Measurements from ENCODE around the gene FTO. TPM values are rescaled to one million over a fixed set of nuclear protein-coding genes. Genes with fewer than 3 reads are reported as not detected.

FTO gene
- 69.1 TPM for total RNA-seq
- 10 to 100 TPM; 45.0 to 71.1 (median 54.4) TPM for polyA plus RNA-seq (ENCODE audit: insufficient read depth in 1 of 8, insufficient read length in 8 of 8, low replicate concordance in 1 of 8)
- long read RNA-seq, donor 1, full-length matches to known transcripts = 2 of 2 reads
- long read RNA-seq, donor 1, partial matches to known transcripts = 0 of 2 reads
- long read RNA-seq, donor 1, other reads (novel, unspliced or antisense) = 0 of 2 reads
- long read RNA-seq, donor 2, full-length matches to known transcripts = 2 of 2 reads
- long read RNA-seq, donor 2, partial matches to known transcripts = 0 of 2 reads
- long read RNA-seq, donor 2, other reads (novel, unspliced or antisense) = 0 of 2 reads
- long read RNA-seq, donor 3, full-length matches to known transcripts = 9 of 9 reads
- long read RNA-seq, donor 3, partial matches to known transcripts = 0 of 9 reads
- long read RNA-seq, donor 3, other reads (novel, unspliced or antisense) = 0 of 9 reads
- long read RNA-seq, donor 4, full-length matches to known transcripts = 4 of 4 reads
- long read RNA-seq, donor 4, partial matches to known transcripts = 0 of 4 reads
- long read RNA-seq, donor 4, other reads (novel, unspliced or antisense) = 0 of 4 reads
- long read RNA-seq, donor 5, full-length matches to known transcripts = 21 of 21 reads
- long read RNA-seq, donor 5, partial matches to known transcripts = 0 of 21 reads
- long read RNA-seq, donor 5, other reads (novel, unspliced or antisense) = 0 of 21 reads
- long read RNA-seq, donor 6, full-length matches to known transcripts = 12 of 12 reads
- long read RNA-seq, donor 6, partial matches to known transcripts = 0 of 12 reads
- long read RNA-seq, donor 6, other reads (novel, unspliced or antisense) = 0 of 12 reads
- long read RNA-seq, donor 7, full-length matches to known transcripts = 3 of 3 reads
- long read RNA-seq, donor 7, partial matches to known transcripts = 0 of 3 reads
- long read RNA-seq, donor 7, other reads (novel, unspliced or antisense) = 0 of 3 reads
- long read RNA-seq, donor 8, full-length matches to known transcripts = 11 of 11 reads
- long read RNA-seq, donor 8, partial matches to known transcripts = 0 of 11 reads
- long read RNA-seq, donor 8, other reads (novel, unspliced or antisense) = 0 of 11 reads
- long read RNA-seq, donor 9, full-length matches to known transcripts = 5 of 5 reads
- long read RNA-seq, donor 9, partial matches to known transcripts = 0 of 5 reads
- long read RNA-seq, donor 9, other reads (novel, unspliced or antisense) = 0 of 5 reads
- long read RNA-seq, donor 10, full-length matches to known transcripts = 7 of 7 reads
- long read RNA-seq, donor 10, partial matches to known transcripts = 0 of 7 reads
- long read RNA-seq, donor 10, other reads (novel, unspliced or antisense) = 0 of 7 reads
- long read RNA-seq, donor 11, full-length matches to known transcripts = 8 of 8 reads
- long read RNA-seq, donor 11, partial matches to known transcripts = 0 of 8 reads
- long read RNA-seq, donor 11, other reads (novel, unspliced or antisense) = 0 of 8 reads

DNA sequence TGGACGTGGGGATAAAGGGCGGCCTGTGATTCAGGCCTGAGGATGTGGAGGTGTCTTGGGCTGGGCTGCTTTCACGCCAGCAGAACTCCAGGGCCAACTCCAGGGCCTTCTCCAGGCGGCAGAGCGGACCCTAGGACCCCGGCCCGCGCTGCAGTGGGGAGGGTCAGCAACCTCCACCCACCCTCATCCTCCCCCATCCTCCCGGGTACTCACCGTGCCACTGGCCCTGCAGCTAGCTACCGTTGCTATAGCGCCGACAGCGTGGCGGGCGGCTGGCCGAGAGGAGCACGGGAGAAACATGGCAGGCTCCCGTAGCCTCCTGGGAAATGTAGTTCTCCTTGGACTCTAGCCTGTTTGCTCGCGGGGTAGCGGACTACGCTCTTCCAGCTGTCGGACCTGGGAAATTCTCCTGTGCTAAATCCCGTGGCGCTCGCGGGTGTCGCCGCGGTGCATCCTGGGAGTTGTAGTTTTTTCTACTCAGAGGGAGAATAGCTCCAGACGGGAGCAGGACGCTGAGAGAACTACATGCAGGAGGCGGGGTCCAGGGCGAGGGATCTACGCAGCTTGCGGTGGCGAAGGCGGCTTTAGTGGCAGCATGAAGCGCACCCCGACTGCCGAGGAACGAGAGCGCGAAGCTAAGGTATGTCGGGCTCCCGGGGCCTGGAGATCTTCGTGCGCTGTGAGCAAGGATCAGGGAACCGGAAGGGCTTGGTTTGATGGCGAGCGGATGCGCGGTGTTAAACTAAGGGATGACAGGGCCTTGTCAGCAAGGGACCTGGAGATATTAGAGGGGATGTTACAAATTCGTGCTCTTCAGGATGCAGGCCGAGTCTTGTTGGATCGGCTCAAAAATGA, at the start of gene FTO, which contains the start of gene RPGRIP1L:
Gene FTO (plus strand): TSS at position 567 of the 855 bp plus-strand sequence.
Gene RPGRIP1L (minus strand): TSS at position 270 of the 855 bp plus-strand sequence. CDS start 3,136 bp downstream, outside the sequence.
- Histone ChIP-seq H3K27me3 (ENCODE audit: control insufficient read depth, insufficient read depth, low read length) (no peaks in the 10 kb centered on the region), H3K4me1 (ENCODE audit: control insufficient read depth, insufficient read depth, low read length) (peaks cover 7% of the 10 kb centered on the region), H3K4me3 (ENCODE audit: low read length) (peak within 1 kb of the TSS; percentile 78), H3K9me3 (replicated peaks; ENCODE audit: control insufficient read depth, low read depth, low read length) (no peaks in the 10 kb centered on the region), H3K36me3 (ENCODE audit: control insufficient read depth, insufficient read depth, low read length) (peaks cover 9% of the 10 kb centered on the region), H3K27ac (ENCODE audit: low read length) (peak within 1 kb of the TSS; percentile 83)
- peak; percentile 100 for DNase-seq
- under 1% methylated on average over 54 of the region's 57 CpGs for WGBS (ENCODE audit: insufficient coverage)

DNA sequence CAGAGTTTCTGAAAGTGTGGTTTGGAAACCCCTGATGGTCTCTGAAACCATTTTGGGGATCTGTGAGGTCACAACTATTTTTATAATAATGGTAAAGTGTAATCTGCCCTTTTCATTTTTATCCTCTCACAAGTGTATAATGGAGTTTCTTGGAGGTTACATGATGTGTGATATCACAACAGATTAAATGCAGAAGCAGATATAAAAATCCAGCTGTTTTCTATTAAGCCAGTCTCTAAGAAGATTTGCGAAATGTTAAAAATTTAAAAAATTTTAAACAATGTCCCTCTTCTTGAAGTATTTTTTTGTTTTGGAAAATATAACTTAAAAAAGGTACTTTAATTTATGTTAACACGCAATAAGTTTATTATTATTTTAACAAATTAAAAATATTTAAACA, 49.0 kb upstream of the FTO start:
- Histone ChIP-seq H3K9me3 (replicated peaks; ENCODE audit: control insufficient read depth, low read depth, low read length) (no peaks in the 10 kb centered on the region), H3K4me3 (ENCODE audit: low read length) (no peak overlapping the region), H3K27ac (ENCODE audit: low read length) (no peak overlapping the region), H3K36me3 (ENCODE audit: control insufficient read depth, insufficient read depth, low read length) (peaks cover 12% of the 10 kb centered on the region), H3K27me3 (ENCODE audit: control insufficient read depth, insufficient read depth, low read length) (no peaks in the 10 kb centered on the region), H3K4me1 (ENCODE audit: control insufficient read depth, insufficient read depth, low read length) (no peaks in the 10 kb centered on the region)
- DNase-seq = no peak
- WGBS (ENCODE audit: insufficient coverage) = no CpG with 5 or more reads among the region's 2 CpGs

DNA sequence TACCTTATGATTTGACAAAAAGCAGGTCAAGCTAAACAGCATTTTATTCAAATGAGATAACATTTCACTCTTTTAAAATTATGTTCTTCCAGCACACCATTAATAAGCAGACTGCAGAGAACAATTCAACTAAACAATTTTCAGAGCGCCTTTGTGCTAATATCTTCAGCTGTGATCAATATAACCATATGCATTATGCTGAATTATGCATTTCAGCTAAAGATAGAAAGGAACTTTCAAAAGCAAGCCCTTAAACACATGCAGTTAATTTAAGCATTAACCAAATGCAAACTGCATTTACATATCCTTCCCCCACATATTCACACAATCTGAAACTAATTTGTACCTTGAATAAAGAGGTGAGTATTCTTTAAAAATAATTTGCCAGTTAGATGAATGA, 41.9 kb upstream of the FTO start:
- H3K9me3 ChIP-seq (replicated peaks; ENCODE audit: control insufficient read depth, low read depth, low read length) = no peaks in the 10 kb centered on the region
- no CpG with 5 or more reads among the region's 1 CpG for WGBS (ENCODE audit: insufficient coverage)
- H3K4me3 ChIP-seq (ENCODE audit: low read length) = no peak overlapping the region
- no peaks in the 10 kb centered on the region for H3K27me3 ChIP-seq (ENCODE audit: control insufficient read depth, insufficient read depth, low read length)
- H3K27ac ChIP-seq (ENCODE audit: low read length) = no peak overlapping the region
- H3K36me3 ChIP-seq (ENCODE audit: control insufficient read depth, insufficient read depth, low read length) = no peaks in the 10 kb centered on the region
- H3K4me1 ChIP-seq (ENCODE audit: control insufficient read depth, insufficient read depth, low read length) = no peaks in the 10 kb centered on the region
- DNase-seq = no peak

DNA sequence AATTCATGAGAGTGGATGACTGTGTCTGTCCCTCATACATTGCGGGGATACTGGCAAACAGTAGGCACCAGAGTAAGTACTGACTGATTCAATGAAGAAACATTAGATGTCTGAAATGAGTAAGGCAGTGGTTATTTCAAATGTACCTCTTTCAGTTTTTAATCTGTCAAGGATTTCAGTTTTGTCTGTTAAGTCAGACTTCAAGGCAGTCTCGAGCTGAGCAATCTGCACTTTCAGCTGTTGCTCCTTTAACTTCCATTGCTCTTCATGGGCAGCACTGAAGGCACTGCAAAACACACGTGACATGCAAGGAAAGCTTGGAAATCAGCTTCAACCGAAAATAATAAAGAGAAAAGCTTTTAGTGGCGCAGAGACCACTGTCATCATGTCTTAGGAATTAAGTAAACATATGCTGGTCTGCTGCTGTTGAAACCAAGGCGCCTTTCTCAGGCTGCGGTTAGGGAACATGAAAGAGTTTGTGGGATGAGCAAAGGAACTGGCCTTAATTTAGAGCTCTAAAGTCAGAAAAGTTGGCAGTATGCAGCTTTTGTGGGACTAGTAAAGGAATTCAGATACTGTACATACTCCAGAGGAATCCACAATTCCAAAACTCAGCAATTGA, 39.1 kb upstream of the FTO start:
- Histone ChIP-seq H3K36me3 (ENCODE audit: control insufficient read depth, insufficient read depth, low read length) (no peaks in the 10 kb centered on the region), H3K4me1 (ENCODE audit: control insufficient read depth, insufficient read depth, low read length) (no peaks in the 10 kb centered on the region), H3K27me3 (ENCODE audit: control insufficient read depth, insufficient read depth, low read length) (no peaks in the 10 kb centered on the region), H3K27ac (ENCODE audit: low read length) (peak overlapping the region; percentile 43), H3K4me3 (ENCODE audit: low read length) (no peak overlapping the region), H3K9me3 (replicated peaks; ENCODE audit: control insufficient read depth, low read depth, low read length) (no peaks in the 10 kb centered on the region)
- DNase-seq = peak; percentile 71
- 32% methylated on average over 5 of the region's 7 CpGs for WGBS (ENCODE audit: insufficient coverage)

DNA sequence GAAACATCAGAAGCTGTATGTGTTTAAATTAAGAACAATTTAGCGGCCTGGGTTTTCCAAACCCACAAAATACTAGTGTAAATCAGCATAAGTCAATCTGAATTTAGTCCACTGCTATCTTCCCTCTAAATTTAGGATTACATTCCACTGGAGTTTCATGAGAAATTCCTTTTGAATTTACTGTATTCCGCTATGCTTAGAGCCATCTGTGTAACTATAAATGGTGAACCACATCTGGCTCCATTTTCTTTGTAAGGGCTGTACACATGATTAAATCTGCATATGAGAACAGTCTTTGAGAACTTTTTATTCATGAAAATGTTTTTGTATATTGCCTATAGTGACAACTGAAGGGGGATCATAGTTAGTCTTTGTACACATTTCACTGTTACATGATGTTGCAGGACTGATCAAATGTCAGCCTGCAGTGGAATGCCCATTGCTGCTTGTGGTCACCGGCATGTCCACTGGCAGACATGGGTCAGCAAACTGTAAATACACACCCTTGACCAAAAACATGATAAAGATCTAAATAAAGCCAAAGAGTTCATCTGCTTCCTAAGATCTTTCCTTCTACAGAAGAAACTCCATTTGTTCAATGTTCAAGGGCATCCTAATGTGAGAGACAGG, 37.1 kb upstream of the FTO start:
- Histone ChIP-seq H3K27me3 (ENCODE audit: control insufficient read depth, insufficient read depth, low read length) (no peaks in the 10 kb centered on the region), H3K4me3 (ENCODE audit: low read length) (no peak overlapping the region), H3K27ac (ENCODE audit: low read length) (no peak overlapping the region), H3K9me3 (replicated peaks; ENCODE audit: control insufficient read depth, low read depth, low read length) (no peaks in the 10 kb centered on the region), H3K4me1 (ENCODE audit: control insufficient read depth, insufficient read depth, low read length) (no peaks in the 10 kb centered on the region), H3K36me3 (ENCODE audit: control insufficient read depth, insufficient read depth, low read length) (no peaks in the 10 kb centered on the region)
- no peak for DNase-seq
- no CpG with 5 or more reads among the region's 3 CpGs for WGBS (ENCODE audit: insufficient coverage)

DNA sequence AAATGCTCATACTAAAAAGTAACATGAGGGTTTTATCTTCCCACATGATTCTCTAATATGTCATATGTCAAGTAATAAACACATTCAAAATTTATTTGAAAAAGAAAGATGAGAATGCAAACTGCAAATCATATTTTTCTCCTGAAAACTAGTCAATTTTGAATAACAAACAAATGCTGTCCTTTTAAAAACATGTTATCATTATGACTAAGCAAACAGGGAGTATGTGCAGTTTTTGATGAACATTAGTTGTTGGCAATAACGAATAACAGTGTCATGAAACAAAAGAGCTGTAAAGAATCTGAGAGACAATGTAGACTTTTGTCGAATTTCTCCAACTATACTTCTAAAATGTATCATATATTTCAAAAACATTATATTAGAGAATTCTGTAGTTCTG, 35.1 kb upstream of the FTO start:
- Histone ChIP-seq H3K4me3 (ENCODE audit: low read length) (no peak overlapping the region), H3K27ac (ENCODE audit: low read length) (no peak overlapping the region), H3K27me3 (ENCODE audit: control insufficient read depth, insufficient read depth, low read length) (no peaks in the 10 kb centered on the region), H3K4me1 (ENCODE audit: control insufficient read depth, insufficient read depth, low read length) (no peaks in the 10 kb centered on the region), H3K9me3 (replicated peaks; ENCODE audit: control insufficient read depth, low read depth, low read length) (no peaks in the 10 kb centered on the region), H3K36me3 (ENCODE audit: control insufficient read depth, insufficient read depth, low read length) (no peaks in the 10 kb centered on the region)
- WGBS (ENCODE audit: insufficient coverage) = no CpG with 5 or more reads among the region's 2 CpGs
- DNase-seq = no peak

DNA sequence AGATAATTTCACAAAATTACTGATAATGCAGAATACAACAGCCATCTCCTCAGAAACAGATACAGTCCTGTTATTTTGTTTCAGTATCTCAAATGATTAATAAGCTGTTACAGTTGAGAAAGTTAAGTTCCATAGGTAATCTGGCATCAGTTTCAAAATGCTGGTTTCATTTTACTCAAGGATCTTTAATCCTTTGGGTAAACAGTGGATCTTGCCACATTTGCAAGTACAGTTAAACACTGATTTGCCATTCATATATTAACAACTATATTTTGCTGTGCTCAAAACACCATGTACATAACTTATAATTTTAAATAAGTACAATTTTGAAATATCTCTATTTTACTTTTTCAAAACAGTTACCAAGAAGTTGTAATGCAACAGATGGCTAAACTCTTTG, 31.5 kb upstream of the FTO start:
- H3K27me3 ChIP-seq (ENCODE audit: control insufficient read depth, insufficient read depth, low read length) = no peaks in the 10 kb centered on the region
- no peak for DNase-seq
- no peaks in the 10 kb centered on the region for H3K36me3 ChIP-seq (ENCODE audit: control insufficient read depth, insufficient read depth, low read length)
- H3K27ac ChIP-seq (ENCODE audit: low read length) = no peak overlapping the region
- H3K4me1 ChIP-seq (ENCODE audit: control insufficient read depth, insufficient read depth, low read length) = no peaks in the 10 kb centered on the region
- H3K4me3 ChIP-seq (ENCODE audit: low read length) = no peak overlapping the region
- no peaks in the 10 kb centered on the region for H3K9me3 ChIP-seq (replicated peaks; ENCODE audit: control insufficient read depth, low read depth, low read length)

DNA sequence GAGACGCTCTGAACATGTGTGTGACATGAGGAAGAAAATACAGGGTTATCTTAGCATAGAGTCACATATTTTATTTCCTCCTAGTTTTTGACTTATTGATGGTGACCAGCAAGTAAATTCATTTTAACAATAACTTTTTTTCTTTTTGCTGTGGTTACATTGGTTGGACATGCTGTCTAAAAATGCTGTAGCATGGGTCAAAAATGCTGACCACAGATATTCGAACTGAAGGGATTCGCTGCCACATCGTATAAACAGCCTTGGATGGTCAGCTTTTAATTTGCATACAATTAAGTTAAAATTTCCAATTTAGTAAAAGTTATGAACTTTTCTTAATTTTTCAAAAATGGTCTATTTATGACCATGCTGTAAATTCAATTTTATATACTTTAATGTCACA, 30.8 kb upstream of the FTO start:
- no peaks in the 10 kb centered on the region for H3K27me3 ChIP-seq (ENCODE audit: control insufficient read depth, insufficient read depth, low read length)
- no peaks in the 10 kb centered on the region for H3K36me3 ChIP-seq (ENCODE audit: control insufficient read depth, insufficient read depth, low read length)
- no peak for DNase-seq
- H3K4me1 ChIP-seq (ENCODE audit: control insufficient read depth, insufficient read depth, low read length) = no peaks in the 10 kb centered on the region
- WGBS (ENCODE audit: insufficient coverage) = no CpG with 5 or more reads among the region's 4 CpGs
- H3K27ac ChIP-seq (ENCODE audit: low read length) = no peak overlapping the region
- H3K9me3 ChIP-seq (replicated peaks; ENCODE audit: control insufficient read depth, low read depth, low read length) = no peaks in the 10 kb centered on the region
- no peak overlapping the region for H3K4me3 ChIP-seq (ENCODE audit: low read length)

Measured in muscle of leg (tissue), 16 donors.